SK-N-SH (cell line): ENCODE results near the gene MACO1. TPM values are rescaled to one million over a fixed set of nuclear protein-coding genes. Genes with fewer than 3 reads are reported as not detected.

Experiments
- CTCF ChIA-PET: fragments of 300-600, 350-600 bp; formaldehyde crosslinking; extraction: SDS; loops from one replicate; lab custom pipeline; 2021; lab: Yijun Ruan, JAX
- POLR2A ChIA-PET: fragments of 350-600 bp; sonication (Branson Sonifier 250); formaldehyde crosslinking; extraction: SDS; loops from one replicate; lab custom pipeline; 2020; ENCODE audit warnings: antibody characterized with exemption, inconsistent platforms; lab: Yijun Ruan, JAX
- DNase-seq: peaks from one replicate; pipeline ENCODE4 v3.0.0; 2012
- H2AFZ ChIP-seq: fragments of 200-600 bp; sonication (generic); 2 replicates; pipeline ENCODE4 v1.8.1; 2016; ENCODE audit warnings: antibody characterized with exemption, mild to moderate bottlenecking, low read depth
- H3F3A ChIP-seq: fragments of 200-600 bp; sonication (generic); replicated peaks from 2 replicates; pipeline ENCODE3; 2016; ENCODE audit warnings: antibody characterized with exemption, mild to moderate bottlenecking; ENCODE audit not compliant: insufficient read depth
- H3K27ac ChIP-seq, 2 experiments: fragments of 200-500 bp in 1 of 2; fragments of 200-600 bp in 1 of 2; sonication (Bioruptor generic) in 1 of 2; sonication (generic), shearing (Covaris generic) in 1 of 2; 2 replicates each; pipeline versions ENCODE4 v1.5.1 to v1.6.1; 2014 to 2016; ENCODE audit warnings: low read depth in 2 of 2, inconsistent platforms in 1 of 2, low read length in 1 of 2, mild to moderate bottlenecking in 1 of 2, mixed read lengths in 1 of 2
- H3K27me3 ChIP-seq: fragments of 200-600 bp; sonication (generic), shearing (Covaris generic); 2 replicates; pipeline ENCODE4 v1.6.1; 2016; ENCODE audit warnings: mixed run types; ENCODE audit not compliant: insufficient read depth
- H3K36me3 ChIP-seq, 2 experiments: fragments of 200-500 bp in 1 of 2; fragments of 200-600 bp in 1 of 2; sonication (Bioruptor generic) in 1 of 2; sonication (generic) in 1 of 2; replicated peaks in 1 of 2; 2 replicates each; pipeline versions ENCODE3 to v1.5.1; 2014 to 2016; ENCODE audit warnings: low read length in 1 of 2, mild to moderate bottlenecking in 1 of 2; ENCODE audit not compliant: insufficient read depth in 2 of 2, control insufficient read depth in 1 of 2
- H3K4me1 ChIP-seq, 2 experiments: fragments of 200-500 bp in 1 of 2; fragments of 200-600 bp in 1 of 2; sonication (Bioruptor generic) in 1 of 2; sonication (generic), shearing (Covaris generic) in 1 of 2; 2 replicates each; pipeline versions ENCODE4 v1.5.1 to v1.6.1; 2014 to 2016; ENCODE audit warnings: low read depth in 1 of 2, low read length in 1 of 2, mixed run types in 1 of 2; ENCODE audit not compliant: insufficient read depth in 2 of 2, control insufficient read depth in 1 of 2
- H3K4me2 ChIP-seq: fragments of 200-600 bp; sonication (generic), shearing (Covaris generic); 2 replicates; pipeline ENCODE4 v1.6.1; 2017; ENCODE audit warnings: mixed run types
- H3K4me3 ChIP-seq, 2 experiments: fragments of 200-500 bp in 1 of 2; fragments of 200-600 bp in 1 of 2; sonication (Bioruptor generic) in 1 of 2; sonication (generic), shearing (Covaris generic) in 1 of 2; 2 replicates each; pipeline versions ENCODE4 v1.5.1 to v1.8.1; 2014 to 2016; ENCODE audit warnings: low read depth in 2 of 2, inconsistent platforms in 1 of 2, low read length in 1 of 2, mild to moderate bottlenecking in 1 of 2, mixed read lengths in 1 of 2, moderate library complexity in 1 of 2
- H3K79me2 ChIP-seq: fragments of 200-600 bp; sonication (generic); 2 replicates; pipeline ENCODE4 v1.8.1; 2017; ENCODE audit warnings: mild to moderate bottlenecking; ENCODE audit not compliant: insufficient read depth
- H3K9ac ChIP-seq: fragments of 200-600 bp; sonication (generic); 2 replicates; pipeline ENCODE4 v1.6.1; 2017; ENCODE audit warnings: mixed run types
- H3K9me2 ChIP-seq: fragments of 200-600 bp; sonication (generic); 2 replicates; pipeline ENCODE4 v1.6.1; 2017; ENCODE audit warnings: mixed run types
- H3K9me3 ChIP-seq: fragments of 200-600 bp; sonication (generic); 2 replicates; pipeline ENCODE4 v1.6.1; 2017; ENCODE audit warnings: mixed run types, mild to moderate bottlenecking, moderate library complexity
- H4K20me1 ChIP-seq: fragments of 200-600 bp; sonication (generic); 2 replicates; pipeline ENCODE4 v1.6.1; 2017; ENCODE audit warnings: mild to moderate bottlenecking, mixed run types; ENCODE audit not compliant: insufficient read depth
- EP300 ChIP-seq, 2 experiments: IDR thresholded peaks; 2 replicates each; pipeline versions ENCODE4 v1.4.0 to v1.6.1; 2012; ENCODE audit warnings: borderline replicate concordance in 1 of 2, low read depth in 1 of 2, low read length in 1 of 2
- FOSL2 ChIP-seq: IDR thresholded peaks from 2 replicates; pipeline ENCODE4 v1.4.0; 2012; ENCODE audit warnings: low read depth, mild to moderate bottlenecking, moderate library complexity, borderline replicate concordance
- FOXJ3 ChIP-seq: sonication (generic); formaldehyde crosslinking; IDR thresholded peaks from 2 replicates; pipeline ENCODE4 v1.5.1; 2020; ENCODE audit warnings: mild to moderate bottlenecking, missing genetic modification reagents
- FOXM1 ChIP-seq: IDR thresholded peaks from 2 replicates; pipeline ENCODE4 v1.4.0; 2012; ENCODE audit warnings: low read depth, mild to moderate bottlenecking
- GATA2 ChIP-seq: sonication (generic); formaldehyde crosslinking; IDR thresholded peaks from 2 replicates; pipeline ENCODE4 v1.5.0; 2020; ENCODE audit warnings: mild to moderate bottlenecking, missing genetic modification reagents
- MEF2A ChIP-seq: IDR thresholded peaks from 2 replicates; pipeline ENCODE4 v1.4.0; 2012; ENCODE audit warnings: low read depth, borderline replicate concordance
- NFIC ChIP-seq: IDR thresholded peaks from 2 replicates; pipeline ENCODE4 v1.4.0; 2012; ENCODE audit warnings: borderline replicate concordance
- POLR2AphosphoS5 ChIP-seq: IDR thresholded peaks from 2 replicates; pipeline ENCODE4 v1.6.1; 2012; ENCODE audit warnings: low read depth, low read length
- RAD21 ChIP-seq: IDR thresholded peaks from 2 replicates; pipeline ENCODE4 v1.6.1; 2012; ENCODE audit warnings: mild to moderate bottlenecking, low read length
- REST ChIP-seq: IDR thresholded peaks from 2 replicates; pipeline ENCODE4 v1.6.1; 2012; ENCODE audit warnings: mild to moderate bottlenecking, low read depth, low read length, moderate library complexity
- SIN3A ChIP-seq: IDR thresholded peaks from 2 replicates; pipeline ENCODE4 v1.6.1; 2012; ENCODE audit warnings: low read depth, mild to moderate bottlenecking, low read length, moderate library complexity, borderline replicate concordance
- WGBS: methylation state at CpG from one replicate; pipeline ENCODE4 v1.1.6; 2017; ENCODE audit warnings: low lambda C conversion rate; 5-methylcytosine and 5-hydroxymethylcytosine counted together
- polyA plus RNA-seq, 3 experiments: library from polyadenylated mRNA; depleted of rRNA; stranded (reverse); fragments of >200 nt; gene quantifications; 2 replicates each; pipeline ENCODE4 v1.2.3, GENCODE V29; 2012
- TF ChIP-seq, protein P1 (sequence below): fragments of 200-600 bp; sonication (generic); IDR thresholded peaks from 2 replicates; pipeline ENCODE4 v1.6.1; 2017; ENCODE audit warnings: antibody characterized with exemption, mild to moderate bottlenecking, moderate library complexity

Gene MACO1
- polyA plus RNA-seq, 1 of the 3 experiments (the other 2 are of a cell fraction) = 6.9 TPM

DNA sequence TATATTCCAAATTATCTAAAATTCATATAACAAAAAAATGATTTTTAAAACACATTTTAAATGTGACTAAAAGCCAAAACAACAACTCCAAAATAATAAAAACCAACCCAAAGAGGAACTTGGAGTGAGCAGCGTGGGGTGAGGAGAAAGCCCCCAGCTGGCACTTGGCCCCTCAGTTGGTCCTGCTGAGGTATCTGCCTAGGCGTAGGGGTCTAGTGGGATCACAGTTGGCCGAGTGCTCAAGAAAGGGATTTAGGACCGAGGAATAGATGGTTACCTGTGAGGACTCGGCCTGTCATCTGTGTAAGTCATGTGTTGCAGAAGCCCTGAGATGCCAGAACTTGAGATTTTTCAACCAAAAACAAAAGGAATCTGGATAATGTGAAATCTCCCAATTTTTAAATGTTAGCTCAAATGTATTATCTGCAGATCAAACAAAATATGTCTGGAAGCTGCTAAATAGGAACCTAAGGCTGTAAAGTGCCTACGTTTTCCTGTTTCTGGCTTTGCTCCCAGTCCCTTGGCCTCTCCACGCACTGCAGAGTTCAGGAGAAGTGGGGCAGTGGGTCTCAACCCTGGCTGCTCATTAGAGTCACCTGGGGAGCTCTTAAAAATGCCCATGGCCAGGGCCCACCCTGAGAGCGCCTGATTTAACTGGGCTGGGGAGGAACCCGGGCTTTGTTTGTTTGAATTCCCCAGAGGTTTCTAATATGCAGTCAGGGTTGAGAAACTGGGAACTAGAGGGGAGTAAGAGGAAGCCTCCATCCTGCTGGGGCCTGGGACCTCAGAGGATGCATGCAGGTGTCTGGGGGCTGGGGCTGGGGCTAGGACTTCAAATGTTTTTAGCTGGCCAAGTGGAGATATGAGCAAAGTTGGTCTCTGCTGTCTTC, 74.3 kb downstream of the MACO1 start:
- no peaks in the 10 kb centered on the region for H3K27me3 ChIP-seq
- H3K79me2 ChIP-seq = no peaks in the 10 kb centered on the region
- H3K4me3 ChIP-seq = no peak overlapping the region
- H3K4me1 ChIP-seq = peaks cover 15 to 22% of the 10 kb centered on the region in 2 experiments; a peak in 3 of 4 replicates
- H3K36me3 ChIP-seq = peaks cover 6% of the 10 kb centered on the region in 2 experiments
- H3K4me2 ChIP-seq = no peak overlapping the region
- WGBS = 77% methylated on average over 7 of the region's 9 CpGs
- H3K9me3 ChIP-seq = no peaks in the 10 kb centered on the region
- no peak overlapping the region for H3K9ac ChIP-seq
- TF ChIP-seq, protein P1, sequence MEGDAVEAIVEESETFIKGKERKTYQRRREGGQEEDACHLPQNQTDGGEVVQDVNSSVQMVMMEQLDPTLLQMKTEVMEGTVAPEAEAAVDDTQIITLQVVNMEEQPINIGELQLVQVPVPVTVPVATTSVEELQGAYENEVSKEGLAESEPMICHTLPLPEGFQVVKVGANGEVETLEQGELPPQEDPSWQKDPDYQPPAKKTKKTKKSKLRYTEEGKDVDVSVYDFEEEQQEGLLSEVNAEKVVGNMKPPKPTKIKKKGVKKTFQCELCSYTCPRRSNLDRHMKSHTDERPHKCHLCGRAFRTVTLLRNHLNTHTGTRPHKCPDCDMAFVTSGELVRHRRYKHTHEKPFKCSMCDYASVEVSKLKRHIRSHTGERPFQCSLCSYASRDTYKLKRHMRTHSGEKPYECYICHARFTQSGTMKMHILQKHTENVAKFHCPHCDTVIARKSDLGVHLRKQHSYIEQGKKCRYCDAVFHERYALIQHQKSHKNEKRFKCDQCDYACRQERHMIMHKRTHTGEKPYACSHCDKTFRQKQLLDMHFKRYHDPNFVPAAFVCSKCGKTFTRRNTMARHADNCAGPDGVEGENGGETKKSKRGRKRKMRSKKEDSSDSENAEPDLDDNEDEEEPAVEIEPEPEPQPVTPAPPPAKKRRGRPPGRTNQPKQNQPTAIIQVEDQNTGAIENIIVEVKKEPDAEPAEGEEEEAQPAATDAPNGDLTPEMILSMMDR = no peak
- no peak for TF ChIP-seq GATA2 (CRISPR knock-in tag)
- TF ChIP-seq POLR2AphosphoS5 = no peak
- no peak for TF ChIP-seq NFIC
- no peak for TF ChIP-seq REST
- TF ChIP-seq EP300 (IDR thresholded peaks at IDR 0.05; ENCODE audit: borderline replicate concordance in 1 of 2, low read depth in 1 of 2, low read length in 1 of 2) = no peak
- no peaks in the 10 kb centered on the region for H3K9me2 ChIP-seq
- H3F3A ChIP-seq = peaks cover 26% of the 10 kb centered on the region
- POLR2A ChIA-PET = no interaction called here
- no peak for DNase-seq
- no peak overlapping the region for H2AFZ ChIP-seq
- CTCF ChIA-PET = interaction anchor here (1.1 to 5.9 kb wide), 5 partner anchors 8 to 19 kb away, joined by 3 to 46 read pairs (median 4); no protein-coding TSS in a partner anchor
- peak overlapping the region in 1 of 2 experiments; percentile 28; a peak in 1 of 4 replicates for H3K27ac ChIP-seq
- H4K20me1 ChIP-seq = no peaks in the 10 kb centered on the region

DNA sequence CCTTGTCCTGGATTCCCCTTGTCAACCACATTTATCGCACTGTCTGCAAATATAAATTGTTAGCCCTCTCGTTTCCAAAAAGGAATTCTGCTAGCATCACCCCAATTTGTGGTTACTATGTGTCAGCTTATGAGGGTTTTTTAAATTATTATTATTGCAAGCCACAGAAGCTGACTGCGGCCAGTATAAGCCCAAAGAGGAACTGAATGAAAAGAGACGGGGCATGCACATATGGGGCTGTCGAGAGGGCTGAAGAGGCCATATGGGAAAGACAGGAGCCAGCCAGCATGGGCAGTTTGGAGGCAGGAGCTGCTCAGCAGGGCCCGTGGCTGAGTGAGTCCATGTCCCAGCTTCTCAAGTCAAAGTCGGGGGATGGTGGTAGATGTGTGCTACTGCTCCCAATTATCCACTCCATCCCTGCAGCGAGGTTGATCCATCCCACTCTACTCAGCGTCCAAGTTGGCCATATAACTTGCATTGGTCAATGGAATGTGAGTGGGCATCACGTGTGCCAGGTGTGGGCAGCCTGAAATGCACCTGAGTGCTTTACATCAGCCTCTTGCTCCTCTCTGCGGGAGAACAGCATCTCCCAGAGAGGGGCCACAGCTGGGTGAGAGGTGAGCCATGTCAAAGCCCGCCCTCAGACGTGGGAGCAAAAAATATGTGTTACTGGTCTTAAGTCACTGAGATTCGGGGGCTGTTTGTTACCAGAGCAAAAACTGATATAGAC, 75.1 kb downstream of the MACO1 start:
- Histone ChIP-seq H3K27me3 (no peaks in the 10 kb centered on the region), H3K4me3 (no peak overlapping the region), H3K36me3 (peaks cover 0 to under 1% of the 10 kb centered on the region in 2 experiments), H3F3A (peaks cover 19% of the 10 kb centered on the region), H3K9me2 (no peaks in the 10 kb centered on the region), H3K4me1 (peaks cover 15 to 17% of the 10 kb centered on the region in 2 experiments; a peak in 3 of 4 replicates), H3K4me2 (no peak overlapping the region), H4K20me1 (no peaks in the 10 kb centered on the region), H3K9ac (no peak overlapping the region), H2AFZ (no peak overlapping the region), H3K9me3 (no peaks in the 10 kb centered on the region), H3K27ac (no peak overlapping the region), H3K79me2 (no peaks in the 10 kb centered on the region)
- ChIA-PET CTCF (interaction anchor here (0.6 to 5.9 kb wide), 3 partner anchors 8 to 103 kb away, joined by 3 to 46 read pairs (median 4); no protein-coding TSS in a partner anchor), POLR2A (no interaction called here)
- 93% methylated on average over 12 of the region's 14 CpGs for WGBS
- TF ChIP-seq SIN3A (no peak), FOXJ3 (CRISPR knock-in tag) (no peak), FOXM1 (no peak), MEF2A (no peak), FOSL2 (no peak), RAD21 (no peak)
- DNase-seq = no peak
